Measurements from ENCODE around the gene GLRX5. TPM values are rescaled to one million over a fixed set of nuclear protein-coding genes. Genes with fewer than 3 reads are reported as not detected.
"Not testable (repeated sequence)": the region's sequence is repeated elsewhere in the genome, so short reads cannot be mapped to it uniquely, and the experiment has no call there.

The GLRX5 gene
- total RNA-seq, 3 donors from 2014 or later (not counting 1 experiment from before 2014, with no cell fraction given), result 16.7 to 26.0 (median 23.4) TPM

DNA sequence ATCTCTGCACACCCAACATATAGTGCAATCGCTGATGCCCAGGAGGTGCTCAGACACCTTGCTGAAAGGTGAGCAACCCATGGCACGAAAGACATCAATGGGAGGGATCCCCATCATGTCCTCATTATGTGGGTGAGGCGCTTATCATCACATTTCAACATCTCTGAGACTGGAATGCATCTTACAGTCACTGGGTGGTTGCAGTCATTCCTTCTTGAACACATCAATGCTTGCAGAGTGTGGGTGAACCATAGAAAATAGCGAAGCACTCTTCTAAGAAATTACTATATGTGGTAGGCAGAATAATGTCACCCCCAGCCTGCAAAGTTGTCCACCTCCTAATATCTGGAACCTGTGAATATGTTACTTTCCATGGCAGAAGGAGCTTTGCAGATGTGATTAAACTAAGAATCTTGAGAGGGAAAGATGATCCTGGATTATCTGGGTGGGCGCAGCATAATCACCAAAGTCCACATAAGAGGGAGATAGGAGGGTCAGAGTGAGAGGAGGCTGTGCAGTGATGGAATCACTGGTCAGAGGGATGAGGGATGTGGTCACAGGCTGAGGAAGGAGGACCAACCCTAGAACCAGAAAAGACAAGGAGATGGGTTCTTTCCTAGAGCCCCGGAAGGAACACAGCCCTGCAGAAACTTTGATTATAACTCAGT is 51.2 kb downstream of the GLRX5 start:
- WGBS (ENCODE audit: insufficient coverage), result 66% methylated on average over 5 of the region's 6 CpGs
- H3K4me1 ChIP-seq (ENCODE audit: control insufficient read depth, insufficient read depth, low read length), result no peaks in the 10 kb centered on the region
- Mint-ChIP-seq H3K27me3 (ENCODE audit: low read depth in 2 of 2) (peaks cover 9 to 26% of the 10 kb centered on the region in 2 donors), H3K9me3 (peaks cover 0 to 5% of the 10 kb centered on the region in 2 donors), H3K4me3 (no peak overlapping the region), H3K36me3 (no peaks in the 10 kb centered on the region), H3K4me1 (no peaks in the 10 kb centered on the region), H3K27ac (no peak overlapping the region)
- no peaks in the 10 kb centered on the region for H3K9me3 ChIP-seq (ENCODE audit: control insufficient read depth, insufficient read depth, low read length)
- ATAC-seq (no peak), DNase-seq (no peak)
- peaks cover 2% of the 10 kb centered on the region for H3K27me3 ChIP-seq (ENCODE audit: control insufficient read depth, insufficient read depth, low read length)
- H3K27ac ChIP-seq (ENCODE audit: low read length), result no peak overlapping the region
- intact Hi-C loops (cut with micrococcal nuclease), result no loop called here
- TF ChIP-seq, protein P1, sequence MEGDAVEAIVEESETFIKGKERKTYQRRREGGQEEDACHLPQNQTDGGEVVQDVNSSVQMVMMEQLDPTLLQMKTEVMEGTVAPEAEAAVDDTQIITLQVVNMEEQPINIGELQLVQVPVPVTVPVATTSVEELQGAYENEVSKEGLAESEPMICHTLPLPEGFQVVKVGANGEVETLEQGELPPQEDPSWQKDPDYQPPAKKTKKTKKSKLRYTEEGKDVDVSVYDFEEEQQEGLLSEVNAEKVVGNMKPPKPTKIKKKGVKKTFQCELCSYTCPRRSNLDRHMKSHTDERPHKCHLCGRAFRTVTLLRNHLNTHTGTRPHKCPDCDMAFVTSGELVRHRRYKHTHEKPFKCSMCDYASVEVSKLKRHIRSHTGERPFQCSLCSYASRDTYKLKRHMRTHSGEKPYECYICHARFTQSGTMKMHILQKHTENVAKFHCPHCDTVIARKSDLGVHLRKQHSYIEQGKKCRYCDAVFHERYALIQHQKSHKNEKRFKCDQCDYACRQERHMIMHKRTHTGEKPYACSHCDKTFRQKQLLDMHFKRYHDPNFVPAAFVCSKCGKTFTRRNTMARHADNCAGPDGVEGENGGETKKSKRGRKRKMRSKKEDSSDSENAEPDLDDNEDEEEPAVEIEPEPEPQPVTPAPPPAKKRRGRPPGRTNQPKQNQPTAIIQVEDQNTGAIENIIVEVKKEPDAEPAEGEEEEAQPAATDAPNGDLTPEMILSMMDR (IDR thresholded peaks at IDR 0.05), result no peak
- H3K36me3 ChIP-seq (ENCODE audit: control insufficient read depth, insufficient read depth, low read length), result no peaks in the 10 kb centered on the region
- H3K4me3 ChIP-seq (ENCODE audit: low read length), result no peak overlapping the region

DNA sequence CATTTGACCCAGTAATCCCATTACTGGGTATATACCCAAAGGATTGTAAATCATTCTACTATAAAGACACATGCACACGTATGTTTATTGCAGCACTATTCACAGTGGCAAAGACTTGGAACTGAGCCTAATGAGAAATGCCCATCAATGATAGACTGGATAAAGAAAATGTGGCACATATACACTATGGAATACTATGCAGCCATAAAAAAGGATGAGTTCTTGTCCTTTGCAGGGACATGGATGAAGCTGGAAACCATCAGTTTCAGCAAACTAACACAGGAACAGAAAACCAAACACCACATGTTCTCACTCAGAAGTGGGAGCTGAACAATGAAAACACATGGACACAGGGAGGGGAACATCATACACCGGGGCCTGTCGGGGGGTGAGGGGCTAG is 56.3 kb downstream of the GLRX5 start:
- H3K4me1 Mint-ChIP-seq; H3K27me3 ChIP-seq (ENCODE audit: control insufficient read depth, insufficient read depth, low read length); H3K9me3 Mint-ChIP-seq; H3K9me3 ChIP-seq (ENCODE audit: control insufficient read depth, insufficient read depth, low read length); intact Hi-C loops (cut with micrococcal nuclease); H3K27ac Mint-ChIP-seq; ATAC-seq; DNase-seq; H3K27me3 Mint-ChIP-seq (ENCODE audit: low read depth in 2 of 2); H3K36me3 Mint-ChIP-seq; H3K4me3 Mint-ChIP-seq; H3K36me3 ChIP-seq (ENCODE audit: control insufficient read depth, insufficient read depth, low read length); H3K27ac ChIP-seq (ENCODE audit: low read length); H3K4me3 ChIP-seq (ENCODE audit: low read length); H3K4me1 ChIP-seq (ENCODE audit: control insufficient read depth, insufficient read depth, low read length): not testable (repeated sequence)
- WGBS (ENCODE audit: insufficient coverage), result no CpG with 5 or more reads among the region's 3 CpGs

Other genes with a start within 250 kb of the GLRX5 start
- 1 to 10 TPM in 2 of 3 donors, under 1 TPM in 1; 0.80 to 2.0 (median 1.8) TPM for gene CLMN, start 215.1 kb upstream of the GLRX5 start, total RNA-seq
- gene SYNE3, start 18.4 kb upstream of the GLRX5 start, total RNA-seq, result 10 to 100 TPM; 10.6 to 17.3 (median 15.4) TPM
- not detected for gene TCL1B, start 151.4 kb downstream of the GLRX5 start, total RNA-seq
- 1 to 10 TPM in 2 of 3 donors, not detected in 1; 1.6 to 1.7 TPM for gene TCL1A, start 179.1 kb downstream of the GLRX5 start, total RNA-seq

All from natural killer cell (primary cell).